IMR-90 (cell line): Measurements from ENCODE around the gene SFTPB. TPM values are rescaled to one million over a fixed set of nuclear protein-coding genes. Genes with fewer than 3 reads are reported as not detected.

Source experiments
- ATAC-seq: fragments of 200-7000 bp; cut with Tn5 transposase; 2 replicates; pipeline ENCODE4 v1.9.1; 2020; ENCODE audit warnings: low read depth, mild to moderate bottlenecking, moderate library complexity
- BruUV-seq: library from RNA; stranded (reverse); fragments of 400-500 nt; replicated peaks from 2 replicates; lab custom pipeline; 2021; lab: Mats Ljungman, UMichigan
- CTCF ChIA-PET: fragments of 300-600 bp; formaldehyde crosslinking; extraction: SDS; loops from one replicate; lab custom pipeline; 2021; ENCODE audit warnings: antibody characterized with exemption; lab: Yijun Ruan, JAX
- POLR2A ChIA-PET: fragments of 300-600 bp; sonication (Branson Sonifier 250); formaldehyde crosslinking; loops from one replicate; lab custom pipeline; 2022; ENCODE audit warnings: antibody characterized with exemption; ENCODE audit not compliant: unreplicated experiment; lab: Charles Lee
- DNase-seq: peaks from one replicate; pipeline ENCODE4 v3.0.0; 2013
- H2AFZ ChIP-seq: replicated peaks from 2 replicates; pipeline ENCODE3; 2013; ENCODE audit warnings: low read length, mild to moderate bottlenecking; ENCODE audit not compliant: poor library complexity
- H2AK5ac ChIP-seq: 2 replicates; pipeline ENCODE4 v1.6.1; 2013; ENCODE audit warnings: low read depth, low read length, inconsistent platforms
- H2AK9ac ChIP-seq: replicated peaks from 2 replicates; pipeline ENCODE3; 2013; ENCODE audit warnings: mild to moderate bottlenecking, low read depth, low read length, moderate library complexity; ENCODE audit not compliant: poor library complexity
- H2BK120ac ChIP-seq: 2 replicates; pipeline ENCODE4 v1.6.1; 2013; ENCODE audit warnings: low read depth, low read length, inconsistent platforms
- H2BK15ac ChIP-seq: 3 replicates; pipeline ENCODE4 v1.6.1; 2013; ENCODE audit warnings: low read depth, low read length, inconsistent platforms
- H2BK20ac ChIP-seq: 2 replicates; pipeline ENCODE4 v1.6.1; 2013; ENCODE audit warnings: low read depth, mild to moderate bottlenecking, inconsistent platforms, low read length, moderate library complexity
- H2BK5ac ChIP-seq: 2 replicates; pipeline ENCODE4 v1.6.1; 2013; ENCODE audit warnings: mild to moderate bottlenecking, low read depth, low read length, inconsistent platforms; ENCODE audit not compliant: poor library complexity, severe bottlenecking
- H3K14ac ChIP-seq: replicated peaks from 2 replicates; pipeline ENCODE4 v1.6.1; 2013; ENCODE audit warnings: low read depth, low read length, inconsistent platforms
- H3K18ac ChIP-seq: 2 replicates; pipeline ENCODE4 v1.6.1; 2013; ENCODE audit warnings: low read depth, low read length, control low read depth
- H3K23ac ChIP-seq: 2 replicates; pipeline ENCODE4 v1.6.1; 2013; ENCODE audit warnings: low read depth, low read length, inconsistent platforms
- H3K27ac ChIP-seq: 2 replicates; pipeline ENCODE4 v1.5.1; 2013; ENCODE audit warnings: mild to moderate bottlenecking, control low read depth, low read length; ENCODE audit not compliant: insufficient read depth
- H3K27me3 ChIP-seq: 2 replicates; pipeline ENCODE4 v1.6.1; 2013; ENCODE audit warnings: low read length; ENCODE audit not compliant: control insufficient read depth, insufficient read depth
- H3K36me3 ChIP-seq: 2 replicates; pipeline ENCODE4 v1.6.1; 2013; ENCODE audit warnings: low read length, mixed read lengths; ENCODE audit not compliant: control insufficient read depth, insufficient read depth
- H3K4ac ChIP-seq: 2 replicates; pipeline ENCODE4 v1.6.1; 2013; ENCODE audit warnings: low read depth, low read length, inconsistent platforms
- H3K4me1 ChIP-seq: 2 replicates; pipeline ENCODE4 v1.6.1; 2013; ENCODE audit warnings: low read length, mixed read lengths; ENCODE audit not compliant: control insufficient read depth, insufficient read depth
- H3K4me2 ChIP-seq: 2 replicates; pipeline ENCODE4 v1.6.1; 2013; ENCODE audit warnings: low read depth, mild to moderate bottlenecking, control low read depth, low read length, moderate library complexity
- H3K4me3 ChIP-seq: 2 replicates; pipeline ENCODE4 v1.5.1; 2013; ENCODE audit warnings: low read depth, mild to moderate bottlenecking, control low read depth, low read length, moderate library complexity; ENCODE audit not compliant: insufficient read depth
- H3K56ac ChIP-seq: 2 replicates; pipeline ENCODE4 v1.6.1; 2013; ENCODE audit warnings: low read length, inconsistent platforms; ENCODE audit not compliant: insufficient read depth; ENCODE audit errors: extremely low read depth
- H3K79me1 ChIP-seq, 2 experiments: 2 replicates each; pipeline ENCODE4 v1.6.1; 2013; ENCODE audit warnings: low read length in 2 of 2, inconsistent platforms in 1 of 2, low read depth in 1 of 2
- H3K9ac ChIP-seq: 2 replicates; pipeline ENCODE4 v1.6.1; 2013; ENCODE audit warnings: low read depth, low read length, control low read depth
- H3K9me1 ChIP-seq: 2 replicates; pipeline ENCODE4 v1.6.1; 2013; ENCODE audit warnings: low read length, inconsistent platforms; ENCODE audit not compliant: insufficient read depth
- H3K9me3 ChIP-seq: 2 replicates; pipeline ENCODE4 v1.6.1; 2013; ENCODE audit warnings: low read length; ENCODE audit not compliant: control insufficient read depth, insufficient read depth
- H4K20me1 ChIP-seq: 2 replicates; pipeline ENCODE4 v1.6.1; 2013; ENCODE audit warnings: low read length, inconsistent platforms; ENCODE audit not compliant: insufficient read depth
- H4K5ac ChIP-seq: 2 replicates; pipeline ENCODE4 v1.6.1; 2013; ENCODE audit warnings: mild to moderate bottlenecking, low read depth, low read length, control low read depth
- H4K8ac ChIP-seq, 2 experiments: 2 replicates each; pipeline ENCODE4 v1.6.1; 2013; ENCODE audit warnings: low read depth in 2 of 2, low read length in 2 of 2, control low read depth in 1 of 2, inconsistent platforms in 1 of 2
- H4K91ac ChIP-seq: 2 replicates; pipeline ENCODE4 v1.6.1; 2013; ENCODE audit warnings: low read depth, low read length, inconsistent platforms; ENCODE audit not compliant: insufficient read depth
- CTCF ChIP-seq: conservative IDR thresholded peaks from 2 replicates; pipeline ENCODE4 v1.5.1; 2012; ENCODE audit warnings: mild to moderate bottlenecking, low read depth, low read length, improper control_type of control experiment
- NFE2L2 ChIP-seq: fragments of 150-350 bp; IDR thresholded peaks from 2 replicates; pipeline ENCODE4 v1.6.1; 2016; ENCODE audit warnings: low read depth, mild to moderate bottlenecking, low read length
- RFX5 ChIP-seq: IDR thresholded peaks from 2 replicates; pipeline ENCODE4 v1.8.0; 2012; ENCODE audit warnings: low read depth, mild to moderate bottlenecking, low read length, moderate library complexity
- WGBS, 2 experiments: methylation state at CpG; one replicate each; pipeline versions ENCODE4 v1.1.5 to v1.1.7; 2013; ENCODE audit warnings: missing lambda C conversion rate in 2 of 2; ENCODE audit not compliant: insufficient read length in 1 of 2; ENCODE audit errors: extremely low coverage in 2 of 2; 5-methylcytosine and 5-hydroxymethylcytosine counted together
- dilution Hi-C: fragments of 300-500 bp; cut with HindIII; formaldehyde crosslinking; loops from one replicate; pipeline ENCODE4 v1.14.3; 2018; ENCODE audit warnings: low sequenced_read_pairs; ENCODE audit not compliant: unreplicated experiment
- in situ Hi-C: fragments of 300-500 bp; cut with MboI; formaldehyde crosslinking; loops from 3 replicates; pipeline ENCODE4 v1.14.3; 2019; ENCODE audit warnings: low sequenced_read_pairs, inconsistent platforms, mixed read lengths
- intact Hi-C: fragments of 100-400 bp; cut with micrococcal nuclease; formaldehyde crosslinking; loops from 2 replicates; pipeline ENCODE4 v1.10.0; 2022
- polyA plus RNA-seq, 3 experiments: library from polyadenylated mRNA; depleted of rRNA; stranded (reverse); fragments of >200 nt; gene quantifications; 2 replicates each; pipeline ENCODE4 v1.2.3, GENCODE V29; 2012; ENCODE audit warnings: low replicate concordance in 1 of 3
- total RNA-seq: library from RNA; depleted of rRNA; stranded (reverse); fragments of >200 nt; gene quantifications from 2 replicates; pipeline ENCODE4 v1.2.3, GENCODE V29; 2012
- TF ChIP-seq, protein P1 (sequence below): fragments of 150-350 bp; IDR thresholded peaks from 2 replicates; pipeline ENCODE4 v1.6.1; 2016; ENCODE audit warnings: low read depth, mild to moderate bottlenecking, low read length, moderate library complexity, borderline replicate concordance

The SFTPB gene
- total and polyA plus RNA-seq, 2 of the 4 experiments (the other 2 are of a cell fraction): not detected

- in situ Hi-C loops (no loop called here), dilution Hi-C loops (no loop called here), intact Hi-C loops (no loop called here)
- Histone ChIP-seq H3K9me3 (no peaks in the 10 kb centered on the region), H3K79me1 (peaks cover 8 to 19% of the 10 kb centered on the region in 2 experiments; a peak in 3 of 4 replicates), H2BK5ac (peak overlapping the region; percentile 83), H4K8ac (peak overlapping the region; percentile 11 to 19; a peak in 1 of 4 replicates), H3K18ac (peak overlapping the region; percentile 16), H3K27ac (peak overlapping the region; percentile 71), H3K9ac (no peak overlapping the region), H4K5ac (peak overlapping the region; percentile 10; the same call in 1 of the 2 replicates), H3K4ac (peak overlapping the region; percentile 59; the same call in 1 of the 2 replicates), H2AK5ac (peak overlapping the region; percentile 59), H4K20me1 (peaks cover 14% of the 10 kb centered on the region), H3K27me3 (no peaks in the 10 kb centered on the region), H3K36me3 (peaks cover 29% of the 10 kb centered on the region), H3K4me3 (no peak overlapping the region), H3K4me2 (no peak overlapping the region; the same call in 1 of the 2 replicates), H2BK15ac (peak overlapping the region; percentile 35; the same call in 1 of the 3 replicates), H2AFZ (no peak overlapping the region), H3K4me1 (peaks cover 34% of the 10 kb centered on the region), H3K23ac (peak overlapping the region; percentile 3; the same call in 1 of the 2 replicates), H2AK9ac (no peak overlapping the region), H3K9me1 (peaks cover 28% of the 10 kb centered on the region), H3K14ac (0 out of 2 replicates have a peak overlapping the region, but pooled peaks have one; percentile 18), H3K56ac (no peak overlapping the region), H2BK20ac (peak overlapping the region; percentile 40; the same call in 1 of the 2 replicates), H4K91ac (0 out of 2 replicates have a peak overlapping the region, but pooled peaks have one; percentile 35), H2BK120ac (peak overlapping the region; percentile 22)
- no peak for DNase-seq
- no peak for ATAC-seq
- no TSS peak for BruUV-seq
- TF ChIP-seq, protein P1, sequence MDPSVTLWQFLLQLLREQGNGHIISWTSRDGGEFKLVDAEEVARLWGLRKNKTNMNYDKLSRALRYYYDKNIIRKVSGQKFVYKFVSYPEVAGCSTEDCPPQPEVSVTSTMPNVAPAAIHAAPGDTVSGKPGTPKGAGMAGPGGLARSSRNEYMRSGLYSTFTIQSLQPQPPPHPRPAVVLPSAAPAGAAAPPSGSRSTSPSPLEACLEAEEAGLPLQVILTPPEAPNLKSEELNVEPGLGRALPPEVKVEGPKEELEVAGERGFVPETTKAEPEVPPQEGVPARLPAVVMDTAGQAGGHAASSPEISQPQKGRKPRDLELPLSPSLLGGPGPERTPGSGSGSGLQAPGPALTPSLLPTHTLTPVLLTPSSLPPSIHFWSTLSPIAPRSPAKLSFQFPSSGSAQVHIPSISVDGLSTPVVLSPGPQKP: no peak
- TF ChIP-seq RFX5 (no peak), CTCF (no peak), NFE2L2 (no peak)
- no CpG with 5 or more reads among the region's 2 CpGs for WGBS, 2 experiments
- POLR2A ChIA-PET: no interaction called here
- CTCF ChIA-PET: no interaction called here
Measured at GRCh38 chr2:85652056-85652455, 15.9 kb downstream of the SFTPB start.
